GM06990 (cell line): Measurements from ENCODE around the gene SUMO3.

Experiments
- DNase-seq: peaks from one replicate; pipeline ENCODE4 v3.0.0-alpha.2; 2011; ENCODE audit not compliant: insufficient read length; ENCODE audit errors: extremely low read depth
- H3K27me3 ChIP-seq: replicated peaks from 2 replicates; pipeline ENCODE4 v1.6.0; 2011; ENCODE audit warnings: low read length; ENCODE audit not compliant: control insufficient read depth, insufficient read depth
- H3K36me3 ChIP-seq: 2 replicates; pipeline ENCODE4 v1.5.1; 2011; ENCODE audit warnings: low read length; ENCODE audit not compliant: control insufficient read depth, insufficient read depth
- H3K4me3 ChIP-seq: replicated peaks from 2 replicates; pipeline ENCODE4 v1.5.1; 2011; ENCODE audit warnings: low read depth, mild to moderate bottlenecking, control low read depth, low read length
- CTCF ChIP-seq: IDR thresholded peaks from 2 replicates; pipeline ENCODE4 v1.5.1; 2011; ENCODE audit warnings: low read length, control low read depth, mild to moderate bottlenecking, inconsistent platforms; ENCODE audit not compliant: insufficient read depth, poor library complexity, severe bottlenecking

The SUMO3 gene

GRCh38 chr21:44858791-44859190 lies 40.9 kb upstream of the SUMO3 start:
- Histone ChIP-seq H3K4me3 (no peak overlapping the region), H3K27me3 (no peaks in the 10 kb centered on the region), H3K36me3 (peaks cover 24% of the 10 kb centered on the region)
- TF ChIP-seq CTCF, result no peak
- no peak for DNase-seq

- H3K36me3 ChIP-seq, result peaks cover 26% of the 10 kb centered on the region
- no peak overlapping the region for H3K4me3 ChIP-seq
- no peak for DNase-seq
- no peaks in the 10 kb centered on the region for H3K27me3 ChIP-seq
- TF ChIP-seq CTCF, result no peak
Observed at GRCh38 chr21:44858291-44858690, 40.4 kb upstream of the SUMO3 start.

GRCh38 chr21:44857127-44857892 lies 39.4 kb upstream of the SUMO3 start:
- Histone ChIP-seq H3K4me3 (no peak overlapping the region), H3K36me3 (peaks cover 28% of the 10 kb centered on the region), H3K27me3 (no peaks in the 10 kb centered on the region)
- DNase-seq, result no peak
- no peak for TF ChIP-seq CTCF

GRCh38 chr21:44856131-44856530 lies 38.3 kb upstream of the SUMO3 start:
- DNase-seq, result no peak
- Histone ChIP-seq H3K36me3 (peaks cover 29% of the 10 kb centered on the region), H3K27me3 (no peaks in the 10 kb centered on the region), H3K4me3 (no peak overlapping the region)
- no peak for TF ChIP-seq CTCF

- Histone ChIP-seq H3K36me3 (peaks cover 29% of the 10 kb centered on the region), H3K27me3 (no peaks in the 10 kb centered on the region), H3K4me3 (no peak overlapping the region)
- no peak for DNase-seq
- TF ChIP-seq CTCF, result no peak
Observed at GRCh38 chr21:44855572-44855971, 37.7 kb upstream of the SUMO3 start.
